Inflammatory macrophage treated with lipopolysaccharide for 4 hours (primary cell): ENCODE measurements around the gene PHF1.
"Not testable (repeated sequence)": the region's sequence is repeated elsewhere in the genome, so short reads cannot be mapped to it uniquely, and the experiment has no call there.

Source experiments
- DNase-seq: peaks from one replicate; pipeline ENCODE4 v3.0.0-alpha.2; 2020

The PHF1 gene

DNA sequence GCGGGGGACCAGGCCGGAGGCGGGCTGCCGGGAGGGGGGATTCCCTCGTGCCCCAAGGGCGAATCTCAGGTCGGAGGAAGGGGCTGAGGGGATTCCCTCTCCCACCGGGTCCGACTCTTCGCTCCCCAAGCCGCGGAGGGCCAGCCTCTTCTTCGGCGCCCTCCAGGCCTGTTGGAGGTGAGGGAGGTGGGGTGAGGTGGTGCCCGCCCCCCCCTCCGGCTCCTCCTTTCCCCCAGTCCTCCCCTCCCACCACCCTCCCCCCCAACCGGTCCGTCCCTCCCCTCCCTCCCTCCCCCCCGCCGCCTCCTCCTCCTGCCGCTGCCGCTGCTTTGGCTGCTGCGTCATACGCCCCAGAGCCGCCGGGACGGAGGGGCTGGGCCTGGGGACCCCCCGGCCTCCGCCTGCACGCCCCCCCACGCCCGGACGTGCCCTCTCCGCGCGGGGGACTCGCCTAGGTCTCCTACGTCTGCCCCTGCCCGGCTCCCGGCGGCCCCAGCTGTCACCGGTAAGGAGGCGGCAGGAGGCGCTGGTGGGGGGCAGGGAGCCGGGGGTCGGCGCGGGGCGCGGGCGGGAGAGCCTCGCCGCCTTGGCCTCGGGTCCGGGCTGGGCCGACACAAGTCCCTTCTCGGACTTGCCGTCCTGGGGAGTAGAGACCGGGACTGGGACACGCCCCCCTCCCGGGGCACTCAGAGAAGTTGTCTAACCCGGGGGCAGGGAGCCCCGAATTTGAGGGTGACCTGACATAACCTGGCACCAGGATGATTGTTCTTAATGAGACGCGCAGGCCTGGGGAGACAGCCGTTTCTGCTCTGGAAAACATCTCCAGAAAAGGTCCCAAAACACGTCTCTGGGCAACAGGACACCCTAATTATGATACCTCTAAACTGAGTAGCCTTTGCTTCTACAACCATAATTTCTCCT, at the start of gene PHF1:
TSS of gene PHF1 (plus strand) at position 304 of the 921 bp plus-strand sequence. CDS start 1,250 bp downstream, outside the sequence.
- DNase-seq: no peak

DNA sequence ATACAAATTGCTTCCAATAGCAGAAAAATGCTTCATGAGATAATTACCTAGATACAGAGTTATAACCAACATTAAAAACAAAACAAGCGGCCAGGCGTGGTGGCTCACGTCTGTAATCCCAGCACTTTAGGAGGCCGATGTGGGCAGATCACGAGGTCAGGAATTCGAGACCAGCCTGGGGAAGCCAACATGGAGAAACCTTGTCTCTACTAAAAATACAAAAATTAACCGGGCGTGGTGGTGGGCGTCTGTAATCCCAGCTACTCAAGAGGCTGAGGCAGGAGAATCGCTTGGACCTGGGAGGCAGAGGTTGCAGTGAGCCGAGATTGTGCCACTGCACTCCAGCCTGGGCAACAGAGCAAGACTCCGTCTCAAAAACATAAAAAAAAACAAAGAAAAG, 47.3 kb upstream of the PHF1 start:
- DNase-seq: not testable (repeated sequence)

DNA sequence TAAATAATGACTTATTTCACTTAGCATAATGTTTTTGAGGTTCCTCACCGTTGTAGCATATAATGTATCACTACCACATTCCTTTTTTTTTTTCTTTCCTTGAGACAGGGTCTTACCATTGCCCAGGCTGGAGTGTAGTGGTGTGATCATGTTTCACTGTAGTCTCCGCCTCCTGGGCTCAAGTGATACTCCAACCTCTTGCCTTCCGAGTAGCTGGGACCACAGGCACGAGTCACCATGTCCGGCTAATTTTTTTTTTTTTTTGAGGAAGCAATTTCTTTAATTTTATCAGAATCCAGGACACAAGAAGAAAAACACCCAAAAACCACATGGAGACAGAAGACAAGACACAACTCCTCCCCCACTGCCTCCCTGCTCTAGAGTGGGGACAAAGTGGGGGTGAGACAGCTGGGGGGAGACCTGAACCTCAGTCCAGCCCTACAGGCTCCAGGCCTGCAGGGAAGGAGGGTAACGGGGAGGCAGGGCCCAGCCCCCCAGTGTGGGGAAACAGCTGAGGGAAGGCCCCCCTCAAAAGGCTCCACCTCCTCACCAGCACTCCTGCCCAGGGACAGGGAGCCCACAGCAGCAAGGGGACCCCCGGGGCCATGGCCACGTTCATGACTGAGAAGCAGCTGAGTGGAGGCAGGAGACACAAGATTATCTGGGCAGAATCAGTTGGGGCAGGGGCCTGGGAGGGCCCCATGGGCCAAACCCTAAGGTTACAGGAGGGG, 46.2 kb upstream of the PHF1 start:
- DNase-seq: peak; percentile 43

DNA sequence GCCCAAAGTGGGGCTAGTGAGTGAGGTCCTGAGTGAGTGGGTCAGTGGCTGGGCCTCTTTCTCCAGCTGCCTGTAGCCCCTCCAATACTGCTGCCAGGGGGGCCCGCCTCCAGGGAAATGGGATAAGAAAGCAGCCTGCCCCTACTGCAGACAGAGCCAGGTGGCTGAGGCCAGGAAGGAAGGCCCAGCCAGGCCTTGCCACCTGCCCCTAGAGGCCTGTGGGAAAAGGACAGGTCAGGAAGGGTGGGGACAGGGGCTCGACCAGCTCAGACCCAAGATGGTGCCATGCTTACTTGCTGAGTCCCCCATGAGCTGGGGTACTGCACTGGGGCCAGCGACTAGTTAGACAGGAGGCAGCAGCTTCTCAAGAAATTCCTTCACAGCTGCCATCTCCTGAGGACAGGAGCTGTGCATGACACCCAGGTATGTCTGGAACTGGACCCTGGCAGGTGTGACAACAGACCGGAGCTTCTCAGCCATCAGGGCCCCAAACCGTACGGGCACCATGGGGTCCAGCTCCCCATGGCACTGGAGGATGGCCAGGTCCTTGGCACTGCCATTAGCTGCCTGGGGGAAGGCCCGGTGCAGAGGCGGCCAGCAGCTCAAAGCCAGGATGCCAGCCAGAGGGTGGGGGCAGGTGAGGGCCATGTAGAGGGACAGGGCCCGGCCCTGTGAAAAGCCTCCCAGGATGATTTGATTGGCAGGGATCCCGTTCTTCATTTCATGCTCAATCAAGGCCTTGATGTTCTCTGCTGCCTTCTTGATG, 45.4 kb upstream of the PHF1 start:
- DNase-seq: not testable (repeated sequence)

DNA sequence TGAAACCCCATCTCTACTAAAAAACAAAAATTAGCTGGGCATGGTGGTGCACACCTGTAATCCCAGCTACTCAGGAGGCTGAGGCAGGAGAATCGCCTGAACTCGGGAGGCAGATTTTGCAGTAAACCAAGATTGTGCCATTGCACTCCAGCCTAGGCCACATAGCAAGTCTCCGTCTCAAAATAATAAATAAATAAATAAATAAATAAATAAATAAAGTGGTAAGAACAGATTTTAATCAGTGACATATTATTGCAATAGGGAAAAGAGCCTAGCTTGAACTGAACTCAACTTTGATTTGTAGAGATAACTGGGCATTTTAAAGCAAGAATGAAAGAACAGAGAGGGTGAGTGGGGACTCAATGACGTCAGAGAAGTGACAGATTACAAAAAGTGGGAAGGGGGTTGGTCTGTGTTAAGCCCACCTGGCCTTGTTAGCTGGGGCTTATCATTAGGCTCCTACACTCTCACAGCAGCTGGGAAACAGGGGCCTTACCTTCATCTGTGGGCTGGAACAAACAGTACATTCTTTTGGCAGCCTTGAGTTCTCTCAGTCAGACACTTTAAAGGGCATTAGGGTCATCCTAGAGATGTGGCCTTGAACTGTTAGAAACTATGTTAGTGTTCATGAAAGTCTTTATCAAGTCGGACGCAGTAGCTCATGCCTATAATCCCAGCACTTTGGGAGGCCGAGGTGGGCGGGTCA, 43.7 kb upstream of the PHF1 start:
- DNase-seq: no peak

DNA sequence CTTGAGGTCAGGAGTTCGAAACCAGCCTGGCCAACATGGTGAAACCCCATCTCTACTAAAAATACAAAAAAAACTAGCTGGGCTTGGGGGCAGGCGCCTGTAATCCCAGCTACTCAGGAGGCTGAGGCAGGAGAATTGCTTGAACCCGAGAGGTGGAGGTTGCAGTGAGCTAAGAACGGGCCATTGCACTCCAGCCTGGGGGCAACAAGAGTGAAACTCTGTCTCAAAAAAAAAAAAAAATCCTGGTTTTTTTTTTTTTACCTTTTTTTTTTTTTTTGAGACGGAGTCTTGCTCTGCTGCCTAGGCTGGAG, 43.1 kb upstream of the PHF1 start:
- DNase-seq: not testable (repeated sequence)

DNA sequence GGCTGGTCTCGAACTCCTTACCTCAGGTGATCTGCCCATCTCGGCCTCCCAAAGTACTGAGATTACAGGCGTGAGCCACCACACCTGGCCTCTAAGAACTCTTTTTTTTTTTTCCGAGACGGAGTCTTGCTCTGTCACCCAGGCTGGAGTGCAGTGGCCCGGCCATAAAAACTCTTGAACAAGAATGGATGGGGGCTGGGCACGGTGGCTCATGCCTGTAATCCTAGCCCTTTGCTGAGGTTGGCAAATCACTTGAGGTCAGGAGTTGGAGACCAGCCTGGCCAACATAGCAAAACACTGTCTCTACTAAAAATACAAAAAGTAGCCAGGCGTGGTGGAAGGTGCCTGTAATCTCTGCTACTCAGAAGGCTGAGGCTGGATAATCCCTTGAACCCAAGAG, 38.9 kb upstream of the PHF1 start:
- DNase-seq: not testable (repeated sequence)

DNA sequence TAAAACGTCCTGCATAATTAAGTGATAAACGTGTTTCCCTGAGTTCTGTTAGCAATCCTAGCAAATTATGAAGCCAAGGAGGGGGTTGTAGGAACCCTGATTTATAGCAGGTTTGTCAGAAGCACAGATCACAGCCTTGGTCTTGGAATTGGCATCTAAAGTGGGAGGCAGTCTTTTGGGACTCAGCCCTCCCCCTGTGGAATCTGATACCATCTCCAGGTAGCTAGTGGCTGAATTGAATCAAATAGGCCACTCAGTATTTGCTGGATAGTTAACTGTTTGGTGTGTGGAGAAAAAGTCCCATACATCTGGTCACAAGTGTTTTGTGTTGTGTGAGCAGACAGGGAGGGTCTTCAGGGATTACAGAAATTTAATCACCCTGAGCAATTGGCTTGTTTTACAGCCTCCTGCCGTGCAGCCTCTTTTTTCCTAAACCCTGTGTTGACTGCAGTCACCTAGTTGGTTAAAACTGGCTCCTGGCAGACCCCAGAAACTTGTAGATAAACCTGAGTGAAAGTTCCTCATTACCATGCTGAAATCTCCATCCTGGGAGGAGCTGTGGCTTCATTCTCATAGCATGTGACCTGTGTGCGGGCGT, 38.2 kb upstream of the PHF1 start:
- peak; percentile 12 for DNase-seq

DNA sequence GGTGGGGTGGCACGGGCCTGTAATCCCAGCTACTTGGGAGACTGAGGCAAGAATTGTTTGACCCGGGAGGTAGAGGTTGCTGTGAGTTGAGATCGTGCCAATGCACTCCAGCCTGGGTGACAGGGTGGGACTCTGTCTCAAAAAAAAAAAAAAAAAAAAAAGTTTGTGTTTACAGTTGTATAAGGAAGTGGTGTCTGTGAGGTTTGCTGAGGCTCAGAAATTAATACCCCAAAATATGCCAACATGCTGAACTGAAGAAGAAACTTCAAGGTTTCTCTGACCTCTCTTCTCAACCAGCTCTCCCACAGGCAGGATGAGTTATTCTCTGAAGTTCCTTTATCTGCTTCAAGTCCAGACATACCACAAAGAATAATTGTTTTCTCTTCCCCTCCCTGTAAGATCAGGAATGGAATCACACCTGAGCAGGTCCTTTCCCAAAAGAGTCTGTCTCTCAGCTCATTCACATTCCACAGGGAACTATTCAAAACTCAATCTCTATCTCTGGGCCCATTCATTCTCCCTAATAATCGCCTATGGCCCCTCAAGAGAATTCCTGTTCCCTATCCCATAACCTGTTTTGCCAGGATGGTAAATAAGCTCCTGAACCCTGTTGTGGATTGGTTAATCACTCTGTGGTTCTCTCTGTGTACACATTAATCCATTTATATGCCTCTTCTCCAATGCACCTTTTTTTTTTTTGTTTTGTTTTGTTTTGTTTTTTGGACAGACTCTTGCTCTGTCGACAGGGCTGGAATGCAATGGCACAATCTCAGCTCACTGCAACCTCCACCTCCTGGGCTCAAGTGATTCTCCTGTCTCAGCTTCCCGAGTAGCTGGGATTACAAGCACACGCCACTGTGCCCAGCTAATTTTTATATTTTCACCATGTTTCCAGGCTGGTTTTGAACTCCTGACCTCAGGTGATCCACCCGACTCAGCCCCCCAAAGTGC, 36.6 kb upstream of the PHF1 start:
- no peak for DNase-seq

DNA sequence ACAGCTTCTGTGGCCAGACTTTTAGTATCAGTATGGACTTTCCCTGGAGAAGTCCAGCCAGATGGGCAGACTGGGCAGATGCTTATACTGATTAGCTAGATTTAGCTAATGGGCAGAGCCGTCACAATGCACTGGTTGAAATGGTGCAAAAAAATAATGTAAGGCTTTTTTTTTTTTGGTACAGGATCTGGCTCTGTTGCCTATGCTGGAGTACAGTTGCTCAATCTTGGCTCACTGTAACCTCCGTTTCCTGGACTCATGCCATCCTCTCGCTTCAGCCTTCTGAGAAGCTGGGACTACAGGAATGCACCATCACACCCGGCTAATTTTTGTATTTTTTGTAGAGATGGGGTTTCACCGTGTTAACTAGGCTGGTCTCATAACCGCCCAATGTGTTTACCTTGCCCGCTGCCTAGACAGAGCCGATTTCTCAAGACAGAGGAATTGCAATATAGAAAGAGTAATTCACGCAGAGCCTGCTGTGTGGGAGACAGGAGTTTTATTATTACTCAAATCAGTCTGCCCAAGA, 35.6 kb upstream of the PHF1 start:
- peak; percentile 79 for DNase-seq

DNA sequence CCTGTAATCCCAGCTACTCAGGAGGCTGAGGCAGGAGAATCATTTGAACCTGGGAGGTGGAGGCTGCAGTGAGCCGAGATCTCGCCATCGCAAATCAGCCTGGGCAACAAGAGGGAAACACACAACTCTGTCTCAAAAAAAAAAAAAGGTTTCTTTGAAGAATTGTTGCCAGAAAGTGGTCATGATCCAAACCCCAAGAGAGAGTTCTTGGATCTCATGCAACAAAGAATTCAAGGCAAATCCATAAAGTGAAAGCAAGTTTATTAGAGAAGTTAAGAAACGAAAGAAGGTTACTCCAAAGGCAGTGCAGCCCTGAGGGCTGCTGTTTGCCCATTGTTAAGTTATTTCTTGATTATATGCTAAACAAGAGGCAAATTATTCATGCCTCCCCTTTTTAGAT, 33.6 kb upstream of the PHF1 start:
- DNase-seq: peak; percentile 14

DNA sequence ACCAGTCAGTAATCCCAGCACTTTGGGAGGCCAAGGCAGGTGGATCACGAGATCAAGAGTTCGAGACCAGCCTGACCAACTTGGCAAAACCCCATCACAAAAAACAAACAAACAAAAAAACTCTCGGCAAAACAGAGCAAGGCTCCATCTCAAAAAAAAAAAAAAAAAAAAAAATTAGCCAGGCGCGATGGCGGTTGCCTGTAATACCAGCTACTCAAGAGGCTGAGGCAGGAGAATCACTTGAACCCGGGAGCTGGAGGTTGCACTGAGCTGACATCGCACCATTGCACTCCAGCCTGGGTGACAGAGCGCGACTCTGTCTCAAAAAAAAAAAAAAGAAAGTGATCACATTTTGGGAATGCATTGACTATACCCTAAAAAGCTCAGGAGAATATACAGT, 31.6 kb upstream of the PHF1 start:
- not testable (repeated sequence) for DNase-seq

DNA sequence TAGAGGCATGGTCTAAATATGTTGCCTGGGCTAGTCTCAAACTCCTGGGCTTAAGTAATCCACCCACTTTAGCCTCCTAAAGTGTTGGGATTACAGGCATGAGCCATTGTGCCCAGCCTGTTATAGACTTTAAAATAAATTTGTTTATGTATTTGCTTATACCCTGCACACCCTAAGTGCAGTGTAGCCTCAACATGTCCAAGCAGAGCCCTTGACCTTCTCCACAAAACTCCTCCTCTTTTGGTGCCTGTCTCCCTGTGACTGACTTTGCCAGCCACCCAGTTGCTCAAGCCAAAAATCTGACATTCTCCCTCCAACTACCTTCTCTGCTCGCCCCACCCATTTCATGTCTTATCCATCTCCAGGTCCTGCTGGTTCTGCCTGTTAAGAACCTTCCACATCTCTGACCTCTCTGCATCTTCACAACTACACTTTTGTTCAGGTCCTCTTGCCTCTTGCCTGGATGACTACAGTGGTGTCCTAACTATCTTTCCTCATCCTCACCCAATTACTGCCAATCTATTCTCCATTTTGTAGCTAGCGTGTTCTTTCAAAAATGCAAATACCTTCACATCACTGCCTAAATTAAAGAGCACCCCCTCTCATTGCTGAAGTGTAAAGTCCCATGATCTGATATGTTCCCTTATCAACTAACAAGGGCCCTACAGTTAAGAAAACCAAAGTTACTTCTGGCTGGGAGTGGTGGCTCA, 30.4 kb upstream of the PHF1 start:
- no peak for DNase-seq

DNA sequence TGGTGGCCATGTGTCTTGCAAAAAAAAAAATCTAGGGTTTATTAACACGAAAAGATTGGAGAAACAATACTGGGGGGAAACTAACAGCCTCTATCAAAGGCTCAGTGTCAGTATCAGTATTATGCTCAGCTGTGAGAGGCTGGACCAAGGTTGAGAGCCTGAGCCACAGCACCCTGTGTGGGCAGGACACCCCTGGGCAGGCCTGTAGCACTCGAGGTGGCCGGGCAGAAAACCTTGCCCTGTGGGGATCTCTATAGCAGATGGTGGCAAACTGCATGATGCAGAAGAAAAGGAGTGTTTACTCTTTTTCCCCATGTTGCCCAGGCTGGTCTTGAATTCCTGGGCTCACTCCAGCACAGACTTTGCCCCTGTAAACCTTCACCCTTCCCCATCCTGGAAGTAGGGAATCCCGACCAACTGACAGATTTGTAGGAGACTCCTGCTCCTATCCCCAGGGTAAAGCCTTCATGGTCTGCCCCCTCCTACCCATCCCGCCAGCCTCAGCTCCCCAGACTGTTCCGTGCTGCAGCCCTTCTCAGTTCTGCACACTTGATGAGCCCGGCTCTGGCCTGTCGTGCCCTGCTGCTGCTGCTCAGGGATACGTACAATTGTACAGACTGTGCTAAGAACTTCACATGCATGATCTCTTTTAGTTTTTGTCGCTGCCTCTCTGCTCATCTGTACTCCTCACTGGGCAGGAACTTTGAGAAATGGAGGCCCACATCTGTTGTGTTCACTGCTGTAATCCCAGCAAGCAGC, 27.2 kb upstream of the PHF1 start:
- DNase-seq: no peak

DNA sequence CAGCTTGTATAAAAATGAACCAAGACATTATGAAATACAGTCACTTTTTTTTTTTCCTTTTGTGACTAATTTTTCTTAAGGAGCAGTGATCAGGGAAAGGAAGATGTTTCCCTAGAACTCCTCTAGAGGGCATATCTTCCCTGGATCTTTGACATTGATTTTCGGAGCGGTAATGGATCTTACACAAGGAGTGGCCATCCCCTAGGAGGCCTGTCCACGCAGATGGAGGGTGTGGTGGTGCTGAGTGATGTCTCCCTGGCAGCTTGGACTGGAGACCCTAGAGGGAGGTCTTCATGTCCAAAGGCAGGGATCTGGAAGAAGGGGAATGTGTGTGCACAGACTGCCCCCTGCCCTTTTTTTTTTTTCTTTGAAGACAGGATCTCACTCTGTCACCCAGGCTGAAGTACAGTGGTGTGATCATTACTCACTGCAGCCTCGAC, 26.2 kb upstream of the PHF1 start:
- DNase-seq: peak; percentile 34

DNA sequence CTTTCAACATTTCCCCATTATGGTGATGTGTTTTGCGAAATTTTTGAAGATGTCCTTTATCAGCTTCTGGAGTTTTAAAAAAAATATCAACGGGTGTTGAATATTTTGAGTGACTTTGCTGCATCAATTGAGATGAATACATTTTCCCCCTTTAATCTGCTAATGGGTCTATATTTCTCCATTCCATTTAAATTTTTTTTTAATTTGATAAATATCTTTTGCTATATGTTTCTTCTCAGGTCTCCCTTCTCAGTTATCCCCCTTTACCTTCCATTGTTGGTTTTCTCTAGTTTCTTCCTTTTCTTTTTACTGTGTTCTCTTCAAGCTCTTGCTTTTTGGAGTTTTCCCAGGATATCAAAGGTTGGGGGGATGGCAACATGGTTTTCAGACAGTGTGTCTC, 20.6 kb upstream of the PHF1 start:
- no peak for DNase-seq

DNA sequence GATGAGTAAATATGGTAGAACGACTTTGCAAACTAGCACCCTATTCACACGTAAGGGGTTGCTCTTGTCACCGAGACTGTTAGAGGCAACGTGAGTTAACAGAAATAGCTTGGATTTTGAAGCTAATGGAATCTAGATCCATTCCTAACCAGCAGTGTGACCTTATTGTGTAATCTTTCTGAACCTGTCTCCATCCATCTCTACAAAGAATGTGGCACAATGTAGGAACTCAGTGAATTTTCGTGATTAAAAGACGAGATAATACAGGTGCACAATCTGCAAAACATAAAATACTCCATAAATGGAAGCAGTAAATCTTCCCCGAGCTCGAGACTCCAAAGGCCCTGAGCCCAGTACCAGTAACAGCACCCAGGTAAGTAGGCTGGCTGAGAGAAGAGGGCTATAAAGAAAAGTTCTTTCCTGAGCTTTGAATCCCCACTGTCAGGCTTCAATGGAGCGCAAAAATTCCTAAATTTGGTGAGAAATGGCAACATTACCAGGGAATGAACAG, 20.0 kb upstream of the PHF1 start:
- no peak for DNase-seq

DNA sequence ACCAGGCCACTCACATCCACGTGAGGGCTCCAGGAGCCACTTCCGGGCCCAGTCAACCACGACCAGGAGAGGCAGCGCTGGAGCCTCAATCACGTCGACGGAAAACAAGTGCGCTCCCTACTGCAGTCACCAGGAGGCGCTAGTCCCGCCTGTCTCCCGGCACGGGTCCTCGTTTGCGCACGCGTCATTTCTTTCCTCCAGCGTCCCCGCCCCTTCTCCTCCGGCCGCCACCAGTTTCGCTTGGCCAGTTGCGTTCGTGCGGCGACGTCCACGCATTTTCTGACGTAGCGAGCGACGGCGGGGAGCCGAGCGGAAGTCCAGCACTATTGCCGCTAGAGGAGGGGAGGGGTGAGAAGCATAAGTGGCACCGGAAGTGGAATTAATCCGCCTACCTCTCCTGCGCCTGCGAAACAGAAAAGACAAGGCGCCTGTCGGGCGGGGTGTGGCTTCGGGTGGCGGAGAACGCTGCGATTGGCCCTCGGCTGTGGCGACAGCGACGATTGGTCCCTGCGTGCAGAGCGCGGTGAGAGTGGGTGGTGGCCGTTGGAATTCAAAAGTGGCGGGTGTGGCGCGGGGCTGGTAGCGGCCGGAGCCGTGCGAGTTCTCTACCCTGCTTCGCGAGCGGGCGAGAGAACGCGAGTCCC, 19.4 kb upstream of the PHF1 start, which contains the start of gene KIFC1:
TSS of gene KIFC1 (plus strand) at position 546 of the 644 bp plus-strand sequence. CDS start 163 bp downstream, outside the sequence.
- DNase-seq: peak; percentile 100
